NOMO-1 treated with dmso at 0.1 percent for 144 hours (cell line): ENCODE measurements around the gene LSM4.
A peak's percentile ranks its signal among the peaks of the same experiment; 100 is the strongest.

ENCODE experiments used
- DNase-seq: peaks from one replicate; lab custom pipeline; 2025; ENCODE audit not compliant: unreplicated experiment; lab: John Stamatoyannopoulos, UW

Gene LSM4

GRCh38 chr19:18311502-18312091 lies 11.3 kb downstream of the LSM4 start:
- DNase-seq, result no peak

GRCh38 chr19:18310966-18311365 lies 11.9 kb downstream of the LSM4 start:
- no peak for DNase-seq

DNA sequence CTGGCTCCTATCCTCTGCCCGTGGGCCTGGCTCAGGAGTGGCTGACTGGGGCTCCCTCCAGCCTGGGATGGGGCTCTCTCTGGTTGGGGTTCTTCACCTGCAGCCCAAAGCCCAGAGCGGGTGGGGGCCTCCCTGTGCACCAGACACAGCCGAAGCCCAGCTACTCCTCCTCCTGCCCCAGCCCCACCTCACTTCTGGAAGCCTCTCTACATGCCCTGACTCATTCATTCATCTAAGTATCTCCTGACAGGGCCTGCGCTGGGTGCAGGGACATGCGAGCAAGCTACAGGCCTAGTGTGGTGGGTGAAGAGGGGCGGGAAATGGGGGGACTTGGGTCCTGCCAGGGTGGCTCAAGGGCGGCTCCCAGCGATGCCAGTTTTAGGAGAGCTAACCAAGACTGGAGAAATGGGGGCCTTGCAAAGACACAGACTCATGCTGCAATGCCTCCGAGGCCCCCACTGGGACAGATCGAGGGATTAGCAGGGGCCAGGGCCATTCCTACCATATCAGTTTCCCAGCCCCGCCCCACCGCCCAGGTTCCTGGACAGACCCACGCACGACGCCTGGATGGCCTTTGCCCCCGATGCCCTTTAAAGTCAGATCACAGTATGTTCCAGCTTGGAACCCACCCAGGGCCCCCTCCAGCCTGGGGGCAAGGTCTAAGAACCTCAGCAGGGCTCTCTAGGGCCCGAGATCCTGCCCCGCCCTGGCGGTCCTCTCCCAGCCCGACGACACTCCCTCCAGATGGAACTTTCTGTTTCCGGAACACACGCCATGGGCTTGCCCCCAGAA lies 12.6 kb downstream of the LSM4 start:
- no peak for DNase-seq

- DNase-seq, result no peak
Measured at GRCh38 chr19:18309525-18310064, 13.3 kb downstream of the LSM4 start.

- no peak for DNase-seq
Measured at GRCh38 chr19:18308948-18309325, 13.9 kb downstream of the LSM4 start.

- no peak for DNase-seq
Measured at GRCh38 chr19:18308051-18308947, 14.6 kb downstream of the LSM4 start.

DNA sequence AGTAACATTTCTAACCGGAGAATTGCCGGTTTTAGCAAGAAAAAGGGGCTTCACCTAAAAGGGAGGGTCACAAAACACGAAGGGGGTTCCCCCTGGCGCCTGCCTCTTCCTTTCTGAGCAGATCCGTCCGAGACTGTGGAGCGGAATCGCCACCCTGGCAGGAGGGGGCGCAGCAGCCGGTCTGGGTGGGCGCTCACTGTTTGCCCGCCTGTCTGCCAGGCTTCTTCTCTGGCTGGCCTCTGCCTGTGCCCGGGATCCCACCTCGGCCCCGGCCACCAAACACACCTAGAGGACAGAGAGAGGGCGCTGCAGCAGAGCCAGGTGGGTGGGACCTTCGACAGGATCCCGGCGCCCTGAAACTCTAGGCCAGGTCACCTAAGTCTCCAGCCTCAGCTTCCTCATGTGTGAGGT lies 15.6 kb downstream of the LSM4 start:
- DNase-seq, result no peak

DNA sequence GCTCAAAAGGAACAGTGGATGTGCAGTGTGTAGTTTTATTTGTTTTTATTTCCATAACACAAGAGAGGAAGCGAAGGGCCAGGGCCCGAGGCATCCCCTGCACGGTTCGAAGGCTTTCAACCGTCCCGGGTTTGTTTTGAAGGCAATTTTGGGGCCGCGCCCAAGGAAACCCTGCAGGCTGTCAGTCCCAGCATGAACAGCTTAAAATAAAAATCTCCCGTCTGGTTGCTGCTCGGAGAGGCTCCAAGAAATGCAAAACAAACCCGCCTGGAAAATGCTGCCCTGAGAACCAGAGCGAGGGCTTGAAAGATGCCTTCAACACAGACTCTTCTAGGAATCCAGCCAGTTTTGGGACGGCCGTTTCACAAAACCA lies 16.0 kb downstream of the LSM4 start:
- no peak for DNase-seq

- DNase-seq, result no peak
Measured at GRCh38 chr19:18306209-18306887, 16.5 kb downstream of the LSM4 start.

DNA sequence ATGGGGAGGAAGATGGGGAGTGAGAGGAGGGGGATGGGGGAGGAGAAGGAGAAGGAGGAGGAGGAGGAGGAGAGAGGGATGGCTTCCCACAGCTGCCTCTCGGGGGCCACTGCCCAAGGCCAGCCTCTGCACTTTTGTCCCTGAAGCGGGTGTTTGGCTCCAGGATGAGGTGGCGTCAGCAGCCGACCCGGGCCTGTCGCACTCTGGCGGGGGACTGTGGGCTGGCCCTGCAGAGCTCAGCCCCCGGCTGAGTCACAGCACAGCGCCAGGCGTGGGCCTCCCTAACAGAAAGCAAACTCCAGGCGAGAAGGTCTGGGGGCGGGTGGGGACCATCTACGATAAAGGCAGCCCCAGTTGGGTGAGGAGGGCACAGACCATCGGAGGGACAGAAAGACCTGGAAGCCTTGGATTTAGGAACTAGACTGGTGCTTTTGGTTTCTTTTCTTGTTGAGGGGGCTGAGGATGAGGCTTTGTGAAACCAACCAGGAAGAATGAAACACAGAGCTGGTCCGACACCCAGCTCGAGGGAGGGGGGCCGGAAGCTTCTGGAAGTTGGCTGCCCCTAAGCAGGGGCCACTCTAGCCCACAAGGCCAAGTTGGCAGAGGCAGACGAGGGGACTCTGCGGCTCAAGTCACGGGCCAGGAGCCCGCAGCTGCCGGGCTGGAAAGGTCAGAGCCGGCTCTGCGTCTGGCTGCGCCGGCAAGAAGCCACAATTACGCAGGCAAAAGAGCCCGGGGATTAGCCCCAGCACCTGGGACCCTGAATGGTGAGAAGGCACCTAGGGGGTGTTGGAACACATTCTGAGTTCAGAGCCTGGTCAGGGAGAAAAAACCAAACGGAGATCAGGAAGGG lies 18.2 kb downstream of the LSM4 start:
- peak; percentile 80 for DNase-seq

GRCh38 chr19:18304208-18304457 lies 18.7 kb downstream of the LSM4 start:
- DNase-seq, result no peak

DNA sequence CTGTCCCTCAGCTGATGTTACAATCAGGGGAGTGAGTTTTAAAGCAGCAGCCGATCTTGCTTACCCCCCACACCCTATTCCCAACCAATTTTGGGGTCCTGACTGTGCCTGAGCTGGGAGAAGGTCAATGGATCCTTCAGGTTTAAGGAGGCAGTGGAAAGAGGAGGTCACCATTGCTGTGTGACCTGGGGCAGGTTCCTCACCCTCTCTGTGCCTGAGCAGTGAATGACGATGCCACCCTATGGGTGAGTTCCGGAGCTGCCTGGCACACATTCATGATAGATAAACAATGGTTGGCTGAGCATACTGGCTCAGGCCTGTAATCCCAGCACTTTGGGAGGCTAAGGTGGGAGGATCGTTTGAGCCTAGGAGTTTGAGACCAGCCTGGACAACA lies 21.2 kb downstream of the LSM4 start:
- DNase-seq, result no peak

DNA sequence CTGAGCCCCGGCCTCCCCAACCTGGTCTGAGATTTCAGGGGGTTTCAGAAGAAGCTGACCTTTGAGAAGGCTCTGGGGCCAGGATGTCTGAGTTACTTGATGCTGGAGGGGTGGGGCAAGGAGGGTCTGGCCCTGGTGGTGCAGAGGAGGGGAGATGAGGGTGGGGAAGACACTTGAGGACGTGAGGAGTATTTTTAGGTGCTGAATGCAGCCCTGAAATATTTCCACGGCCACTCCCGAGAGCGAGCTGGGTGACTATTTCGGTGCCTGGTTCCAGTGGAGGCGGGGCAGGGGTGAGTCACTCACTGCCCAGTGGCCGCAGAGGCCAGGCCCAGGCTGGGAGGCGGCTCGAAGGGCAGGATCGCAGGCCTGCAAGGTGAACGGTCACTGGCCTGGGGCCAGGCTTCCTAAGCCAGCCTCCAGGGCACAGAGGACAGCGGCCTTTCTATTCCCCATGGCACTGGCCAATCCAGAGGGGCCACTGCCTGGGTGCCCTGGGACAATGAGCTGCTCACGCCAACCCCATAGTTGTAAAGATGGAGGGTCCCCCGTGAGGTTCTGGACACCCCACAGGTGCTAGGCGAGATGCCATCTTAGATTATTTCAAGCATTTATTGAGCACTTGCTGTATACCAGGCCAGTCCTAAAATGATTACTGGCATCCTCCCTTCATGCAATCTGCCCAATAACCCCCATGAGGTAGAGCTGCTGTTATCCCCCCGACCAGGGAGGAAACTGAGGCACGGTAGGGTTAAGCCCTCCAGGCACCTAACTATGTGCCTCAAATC lies 21.8 kb downstream of the LSM4 start:
- no peak for DNase-seq

- DNase-seq, result no peak
Measured at GRCh38 chr19:18299654-18300053, 23.2 kb downstream of the LSM4 start.

DNA sequence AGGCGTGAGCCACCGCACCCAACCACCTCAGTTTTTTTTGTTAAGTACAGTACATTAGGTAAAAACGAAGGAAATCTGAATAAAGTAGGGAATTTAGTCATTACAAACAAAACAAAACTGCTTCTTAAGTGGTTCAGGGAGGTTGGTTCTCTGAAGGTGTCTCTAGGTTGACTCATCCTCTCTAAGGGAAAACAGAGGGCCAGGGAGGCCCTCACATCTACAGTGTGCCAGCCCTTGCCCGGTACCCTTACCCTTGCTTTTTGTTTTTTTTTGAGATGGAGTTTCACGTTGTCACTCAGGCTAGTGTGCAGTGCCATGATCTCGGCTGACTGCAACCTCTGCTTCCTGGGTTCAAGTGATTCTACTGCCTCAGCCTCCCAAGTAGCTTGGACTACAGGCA lies 24.3 kb downstream of the LSM4 start:
- DNase-seq, result no peak

GRCh38 chr19:18297308-18297707 lies 25.6 kb downstream of the LSM4 start:
- no peak for DNase-seq

DNA sequence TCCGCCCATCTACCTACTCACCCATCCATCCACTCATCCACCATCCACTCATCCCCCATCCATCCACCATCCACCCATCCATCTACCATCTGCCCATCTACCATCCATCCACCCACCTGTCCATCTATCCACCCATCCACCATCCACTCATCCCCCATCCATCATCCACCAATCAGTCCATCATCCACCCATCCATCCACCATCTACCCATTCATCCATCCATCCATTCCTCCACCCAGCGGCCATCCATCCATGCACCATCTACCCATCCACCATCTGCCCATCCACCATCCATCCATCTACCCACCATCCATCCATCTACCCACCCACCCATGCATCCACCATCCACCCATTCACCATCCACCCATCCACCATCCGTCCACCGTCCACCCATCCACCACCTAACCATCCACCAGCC lies 27.8 kb downstream of the LSM4 start:
- DNase-seq, result no peak

DNA sequence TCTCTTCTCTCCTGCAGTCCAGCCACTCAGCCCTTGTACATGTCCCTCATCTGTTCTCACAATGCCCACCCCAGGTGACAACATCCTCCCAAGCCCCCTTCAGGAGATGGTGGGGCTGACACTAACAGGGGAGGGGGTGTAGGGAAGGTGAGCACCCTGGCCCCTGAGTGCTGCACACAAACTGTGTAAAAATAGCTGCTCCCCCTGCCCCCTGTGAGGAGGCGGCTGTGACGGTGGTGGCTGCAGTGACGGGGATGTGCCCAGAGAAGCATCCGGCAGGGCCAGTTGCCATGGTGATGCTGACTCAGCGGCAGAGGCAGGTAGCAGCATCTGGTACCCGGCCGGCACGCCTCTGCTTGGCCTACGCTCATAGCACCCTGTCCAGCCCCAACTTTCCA lies 28.4 kb downstream of the LSM4 start:
- DNase-seq, result no peak

- DNase-seq, result no peak
Measured at GRCh38 chr19:18293642-18294466, 29.0 kb downstream of the LSM4 start.
